CMK (cell line): ENCODE data around the gene CFAP100.

Experiments used
- DNase-seq: peaks from one replicate; pipeline ENCODE4 v3.0.0-alpha.2; 2010; ENCODE audit warnings: low read depth

Gene CFAP100

GRCh38 chr3:126442094-126442855, 47.6 kb downstream of the CFAP100 start:
- no peak for DNase-seq

- no peak for DNase-seq
Measured at GRCh38 chr3:126442856-126443242, 48.1 kb downstream of the CFAP100 start.

GRCh38 chr3:126445506-126445905, 50.8 kb downstream of the CFAP100 start:
- no peak for DNase-seq

- no peak for DNase-seq
Measured at GRCh38 chr3:126446301-126446700, 51.6 kb downstream of the CFAP100 start.

GRCh38 chr3:126446791-126447190, 52.1 kb downstream of the CFAP100 start:
- no peak for DNase-seq

GRCh38 chr3:126447456-126448106, 52.9 kb downstream of the CFAP100 start:
- DNase-seq = no peak

- DNase-seq = no peak
Measured at GRCh38 chr3:126448136-126448892, 53.6 kb downstream of the CFAP100 start.

GRCh38 chr3:126448893-126449180, 54.1 kb downstream of the CFAP100 start:
- no peak for DNase-seq

- DNase-seq = no peak
Measured at GRCh38 chr3:126449621-126450051, 54.9 kb downstream of the CFAP100 start.

GRCh38 chr3:126450219-126450618, 55.5 kb downstream of the CFAP100 start:
- DNase-seq = no peak

GRCh38 chr3:126450744-126451143, 56.0 kb downstream of the CFAP100 start:
- no peak for DNase-seq

- no peak for DNase-seq
Measured at GRCh38 chr3:126451511-126451910, 56.8 kb downstream of the CFAP100 start.

GRCh38 chr3:126452213-126452612, 57.5 kb downstream of the CFAP100 start:
- DNase-seq = no peak

- DNase-seq = no peak
Measured at GRCh38 chr3:126454025-126454424, 59.3 kb downstream of the CFAP100 start.

GRCh38 chr3:126454437-126455198, 59.9 kb downstream of the CFAP100 start:
- DNase-seq = no peak

- no peak for DNase-seq
Measured at GRCh38 chr3:126456211-126456610, 61.5 kb downstream of the CFAP100 start.

- DNase-seq = no peak
Measured at GRCh38 chr3:126456766-126457388, 62.2 kb downstream of the CFAP100 start.

- no peak for DNase-seq
Measured at GRCh38 chr3:126459111-126459762, 64.5 kb downstream of the CFAP100 start.

- DNase-seq = no peak
Measured at GRCh38 chr3:126459763-126460127, 65.0 kb downstream of the CFAP100 start.

GRCh38 chr3:126460381-126460780, 65.7 kb downstream of the CFAP100 start:
- no peak for DNase-seq

GRCh38 chr3:126461450-126462070, 66.9 kb downstream of the CFAP100 start:
- DNase-seq = no peak
